ENCODE data around the gene BLID.

GRCh38 chr11:122114976-122115375 lies 1.0 kb downstream of the BLID start:
- TF ChIP-seq REST (IDR thresholded peaks at IDR 0.05; ENCODE audit: borderline replicate concordance) = no peak
- TF ChIP-seq CTCF (IDR thresholded peaks at IDR 0.05; ENCODE audit: poor library complexity, severe bottlenecking) = no peak
- no peak for TF ChIP-seq RAD21 (conservative IDR thresholded peaks at IDR 0.05)
- no peak for TF ChIP-seq EZH2 (IDR thresholded peaks at IDR 0.05; ENCODE audit: borderline replicate concordance, insufficient read depth, low read length, poor library complexity, severe bottlenecking)
- TF ChIP-seq SMC3 (conservative IDR thresholded peaks at IDR 0.05; ENCODE audit: poor library complexity) = no peak
- no peak for TF ChIP-seq EP300 (conservative IDR thresholded peaks at IDR 0.05; ENCODE audit: poor library complexity, severe bottlenecking)
- no peak for TF ChIP-seq TAF1 (IDR thresholded peaks at IDR 0.05; ENCODE audit: low read depth)

All from neural cell (in vitro differentiated cells).